AG04450 (cell line): Measurements from ENCODE around the gene ZSWIM3. TPM values are rescaled to one million over a fixed set of nuclear protein-coding genes. Genes with fewer than 3 reads are reported as not detected.

Source experiments
- CTCF ChIA-PET: fragments of 300-600, 350-600 bp; formaldehyde crosslinking; extraction: SDS; loops from one replicate; lab custom pipeline; 2022; ENCODE audit warnings: antibody characterized with exemption, inconsistent platforms; lab: Charles Lee
- POLR2A ChIA-PET: fragments of 350-600 bp; formaldehyde crosslinking; extraction: SDS; loops from one replicate; lab custom pipeline; 2021; ENCODE audit warnings: antibody characterized with exemption, inconsistent platforms; lab: Yijun Ruan, JAX
- DNase-seq: peaks from one replicate; pipeline ENCODE4 v3.0.0-alpha.2; 2011; ENCODE audit warnings: low read depth, low spot score
- H3K27ac ChIP-seq: one replicate; pipeline ENCODE4 v1.5.1; 2012; ENCODE audit warnings: low read depth, low read length, control low read depth
- H3K27me3 ChIP-seq: one replicate; pipeline ENCODE4 v1.6.0; 2012; ENCODE audit warnings: low read length; ENCODE audit not compliant: control insufficient read depth, insufficient read depth
- H3K4me3 ChIP-seq: 2 replicates; pipeline ENCODE4 v1.5.1; 2011; ENCODE audit warnings: mild to moderate bottlenecking, low read depth, low read length, control low read depth
- H3K9me3 ChIP-seq: 2 replicates; pipeline ENCODE4 v1.5.1; 2012; ENCODE audit warnings: low read length; ENCODE audit not compliant: control insufficient read depth, insufficient read depth
- CTCF ChIP-seq: IDR thresholded peaks from 2 replicates; pipeline ENCODE4 v1.5.1; 2011; ENCODE audit warnings: low read depth, low read length, control low read depth, inconsistent platforms
- polyA plus RNA-seq: library from polyadenylated mRNA; depleted of rRNA; stranded (reverse); fragments of >200 nt; gene quantifications from 2 replicates; pipeline ENCODE4 v1.2.3, GENCODE V29; 2011

Gene ZSWIM3
- polyA plus RNA-seq, 1 experiment: 4.6 TPM

DNA sequence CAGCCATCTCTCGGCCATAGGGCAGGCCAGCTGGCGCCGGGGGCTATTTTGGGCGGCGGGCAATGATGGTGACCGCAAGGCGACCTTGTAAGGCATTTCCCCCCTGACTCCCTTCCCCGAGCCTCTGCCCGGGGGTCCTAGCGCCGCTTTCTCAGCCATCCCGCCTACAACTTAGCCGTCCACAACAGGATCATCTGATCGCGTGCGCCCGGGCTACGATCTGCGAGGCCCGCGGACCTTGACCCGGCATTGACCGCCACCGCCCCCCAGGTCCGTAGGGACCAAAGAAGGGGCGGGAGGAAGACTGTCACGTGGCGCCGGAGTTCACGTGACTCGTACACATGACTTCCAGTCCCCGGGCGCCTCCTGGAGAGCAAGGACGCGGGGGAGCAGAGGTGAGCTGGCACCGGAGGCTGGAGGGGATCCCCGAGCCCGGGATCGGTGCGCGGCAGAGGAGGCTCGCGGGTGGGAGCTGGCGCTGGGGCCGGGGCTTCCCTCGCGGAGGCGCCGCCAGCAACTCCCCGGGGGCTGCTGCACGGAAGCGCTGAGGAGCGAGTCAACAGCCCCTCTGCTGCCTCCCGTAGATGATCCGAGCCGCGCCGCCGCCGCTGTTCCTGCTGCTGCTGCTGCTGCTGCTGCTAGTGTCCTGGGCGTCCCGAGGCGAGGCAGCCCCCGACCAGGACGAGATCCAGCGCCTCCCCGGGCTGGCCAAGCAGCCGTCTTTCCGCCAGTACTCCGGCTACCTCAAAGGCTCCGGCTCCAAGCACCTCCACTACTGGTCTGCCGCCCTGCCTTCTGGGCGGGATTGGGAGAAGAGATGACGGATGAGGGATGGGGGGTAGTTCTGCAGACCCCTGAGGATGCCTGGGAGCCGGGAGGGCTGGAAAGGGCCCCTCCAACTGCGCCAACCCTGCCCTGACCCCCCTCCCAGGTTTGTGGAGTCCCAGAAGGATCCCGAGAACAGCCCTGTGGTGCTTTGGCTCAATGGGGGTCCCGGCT, 33.9 kb downstream of the ZSWIM3 start, which contains the start of the genes CTSA and NEURL2:
Gene CTSA, plus strand, starts transcription at position 351 of the 999 bp plus-strand sequence. Its CDS starts 234 bp downstream, at position 585.
Gene NEURL2, minus strand, starts transcription at position 224 of the 999 bp plus-strand sequence. Its CDS starts 217 bp downstream, at position 7.
- H3K9me3 ChIP-seq: no peaks in the 10 kb centered on the region; the same call in 1 of the 2 replicates
- H3K27ac ChIP-seq: peak within 1 kb of the TSS; percentile 77
- no peak for TF ChIP-seq CTCF
- ChIA-PET POLR2A (interaction anchor here (0.7 to 2.8 kb wide), 9 partner anchors 10 to 80 kb away, joined by 3 to 21 read pairs (median 14); partner anchors contain the start of genes PCIF1, PLTP and ZSWIM1), CTCF (interaction anchor here (0.6 to 3.4 kb wide), 13 partner anchors 9 to 177 kb away, joined by 3 to 31 read pairs (median 3); partner anchors contain the start of gene ZSWIM1)
- H3K4me3 ChIP-seq: peak within 1 kb of the TSS; percentile 79
- no peaks in the 10 kb centered on the region for H3K27me3 ChIP-seq
- peak; percentile 84 for DNase-seq

- POLR2A ChIA-PET: interaction anchor here (0.8 to 2.8 kb wide), 4 partner anchors 11 to 43 kb away, joined by 3 to 14 read pairs (median 8); partner anchors contain the start of gene ZSWIM1
- DNase-seq: no peak
- Histone ChIP-seq H3K4me3 (peak overlapping the region; percentile 79), H3K9me3 (no peaks in the 10 kb centered on the region; the same call in 1 of the 2 replicates), H3K27ac (peak overlapping the region; percentile 47), H3K27me3 (no peaks in the 10 kb centered on the region)
- peak; percentile 13 for TF ChIP-seq CTCF
- CTCF ChIA-PET: interaction anchor here (0.8 to 3.4 kb wide), 5 partner anchors 10 to 94 kb away, joined by 3 to 31 read pairs (median 3); no protein-coding TSS in a partner anchor
These were observed 34.8 kb downstream of the ZSWIM3 start for GRCh38 chr20:45892049-45892825.

DNA sequence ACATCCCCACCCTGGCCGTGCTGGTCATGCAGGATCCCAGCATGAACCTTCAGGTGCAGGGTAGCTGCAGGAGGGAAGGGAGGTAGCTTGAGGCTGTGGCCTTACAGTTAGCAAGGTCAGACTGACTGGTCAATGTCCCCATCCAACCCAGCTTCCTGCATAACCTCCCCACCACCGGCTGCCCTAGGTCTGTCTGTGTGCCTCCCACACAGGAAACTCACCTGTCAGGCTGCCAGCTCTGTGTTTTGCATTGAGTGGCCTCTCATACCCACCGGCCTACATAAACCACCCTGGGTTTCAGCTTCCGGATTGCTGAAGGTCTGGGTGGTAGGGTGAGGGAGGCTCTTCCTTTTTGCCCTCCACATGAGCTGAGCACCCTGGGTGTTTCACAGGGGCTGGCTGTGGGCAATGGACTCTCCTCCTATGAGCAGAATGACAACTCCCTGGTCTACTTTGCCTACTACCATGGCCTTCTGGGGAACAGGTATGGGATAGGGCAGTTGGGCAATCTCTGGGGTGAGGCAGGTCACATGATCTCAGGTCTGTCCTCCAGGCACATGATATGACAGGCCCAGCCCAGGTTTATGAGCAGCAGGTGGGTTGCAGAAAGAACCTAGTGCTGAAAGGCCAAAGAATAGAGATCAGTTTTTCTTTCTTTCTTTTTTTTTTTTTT, 35.5 kb downstream of the ZSWIM3 start:
- POLR2A ChIA-PET: interaction anchor here (0.8 to 2.4 kb wide), 3 partner anchors 12 to 42 kb away, joined by 3 to 14 read pairs (median 6); partner anchors contain the start of gene ZSWIM1
- TF ChIP-seq CTCF: no peak
- CTCF ChIA-PET: interaction anchor here (0.6 to 1.2 kb wide), 2 partner anchors 9 to 89 kb away, joined by 3 read pairs; no protein-coding TSS in a partner anchor
- no peak overlapping the region for H3K27ac ChIP-seq
- no peak for DNase-seq
- H3K27me3 ChIP-seq: no peaks in the 10 kb centered on the region
- H3K4me3 ChIP-seq: peak overlapping the region; percentile 25
- no peaks in the 10 kb centered on the region; the same call in 1 of the 2 replicates for H3K9me3 ChIP-seq

- no peak for DNase-seq
- CTCF ChIA-PET: no interaction called here
- no peaks in the 10 kb centered on the region for H3K27me3 ChIP-seq
- no peak overlapping the region for H3K27ac ChIP-seq
- H3K9me3 ChIP-seq: no peaks in the 10 kb centered on the region; the same call in 1 of the 2 replicates
- H3K4me3 ChIP-seq: no peak overlapping the region
- no peak for TF ChIP-seq CTCF
- POLR2A ChIA-PET: interaction anchor here (0.5 to 1.2 kb wide), 2 partner anchors 26 to 31 kb away, joined by 3 to 6 read pairs; no protein-coding TSS in a partner anchor
These were observed 36.4 kb downstream of the ZSWIM3 start for GRCh38 chr20:45893831-45894230.
